GM18519 (cell line): Measurements from ENCODE around the gene RBM20.
A peak's percentile ranks its signal among the peaks of the same experiment; 100 is the strongest.

Experiments
- ATAC-seq: cut with Tn5 transposase; IDR thresholded peaks from one replicate; pipeline ENCODE4 v1.9.1; 2021; ENCODE audit warnings: mild to moderate bottlenecking, moderate library complexity; ENCODE audit not compliant: unreplicated experiment, low FRiP score

The RBM20 gene

GRCh38 chr10:110861930-110862649 lies 218.0 kb downstream of the RBM20 start:
- ATAC-seq, result no peak

GRCh38 chr10:110862961-110863360 lies 218.8 kb downstream of the RBM20 start:
- no peak for ATAC-seq

GRCh38 chr10:110863361-110863760 lies 219.2 kb downstream of the RBM20 start:
- ATAC-seq, result no peak

- no peak for ATAC-seq
Measured at GRCh38 chr10:110863956-110864355, 219.8 kb downstream of the RBM20 start.

GRCh38 chr10:110864662-110865140 lies 220.6 kb downstream of the RBM20 start:
- ATAC-seq, result peak; percentile 48

- no peak for ATAC-seq
Measured at GRCh38 chr10:110865186-110865808, 221.2 kb downstream of the RBM20 start.

GRCh38 chr10:110865809-110866482 lies 221.8 kb downstream of the RBM20 start:
- peak; percentile 22 for ATAC-seq

- peak; percentile 34 for ATAC-seq
Measured at GRCh38 chr10:110867011-110867806, 223.1 kb downstream of the RBM20 start.

GRCh38 chr10:110867807-110868465 lies 223.8 kb downstream of the RBM20 start:
- no peak for ATAC-seq

- no peak for ATAC-seq
Measured at GRCh38 chr10:110868981-110869380, 224.8 kb downstream of the RBM20 start.

- no peak for ATAC-seq
Measured at GRCh38 chr10:110870823-110871297, 226.7 kb downstream of the RBM20 start.

- ATAC-seq, result peak; percentile 52
Measured at GRCh38 chr10:110871298-110872084, 227.4 kb downstream of the RBM20 start, which contains the start of gene PDCD4. Gene PDCD4, plus strand, starts transcription at chr10:110871928. Its CDS starts 4,100 bp downstream, at chr10:110876028.

GRCh38 chr10:110872145-110872983 lies 228.2 kb downstream of the RBM20 start:
- no peak for ATAC-seq

GRCh38 chr10:110872984-110873923 lies 229.1 kb downstream of the RBM20 start:
- no peak for ATAC-seq

- no peak for ATAC-seq
Measured at GRCh38 chr10:110873951-110874350, 229.8 kb downstream of the RBM20 start.

- no peak for ATAC-seq
Measured at GRCh38 chr10:110876000-110876399, 231.9 kb downstream of the RBM20 start.

GRCh38 chr10:110876788-110877187 lies 232.7 kb downstream of the RBM20 start:
- ATAC-seq, result no peak
